Peyer's patch (tissue), 4 donors: ENCODE results near the gene ENTPD3. TPM values are rescaled to one million over a fixed set of nuclear protein-coding genes. Genes with fewer than 3 reads are reported as not detected.
"Not testable (repeated sequence)": the region's sequence is repeated elsewhere in the genome, so short reads cannot be mapped to it uniquely, and the experiment has no call there.

Experiments
- DNase-seq, 3 donors: peaks; one replicate each; pipeline ENCODE4 v3.0.0-alpha.2; 2017 to 2019
- H3K27ac ChIP-seq, 4 donors: fragments of 200-600 bp; sonication (generic); one replicate each; pipeline ENCODE4 v1.5.1; 2016 to 2019
- H3K27me3 ChIP-seq, 2 donors: fragments of 200-600 bp; sonication (generic); one replicate each; pipeline ENCODE4 v1.5.1; 2019
- H3K36me3 ChIP-seq, 3 donors: fragments of 200-600 bp; sonication (generic); one replicate each; pipeline ENCODE4 v1.5.1; 2016 to 2019
- H3K4me1 ChIP-seq, 4 donors: fragments of 200-600 bp; sonication (generic); one replicate each; pipeline ENCODE4 v1.5.1; 2016 to 2019
- H3K4me3 ChIP-seq, 4 donors: fragments of 200-600 bp; sonication (generic); 1 replicate in 3 of 4; 2 replicates in 1 of 4; pipeline ENCODE4 v1.5.1; 2016 to 2019; ENCODE audit warnings: mild to moderate bottlenecking in 1 of 4
- H3K9me3 ChIP-seq, 4 donors: fragments of 200-600 bp; sonication (generic); one replicate each; pipeline ENCODE4 v1.5.1; 2016 to 2019; ENCODE audit warnings: mild to moderate bottlenecking in 1 of 4
- POLR2A ChIP-seq, 2 donors: fragments of 450-650 bp; IDR thresholded peaks; one replicate each; pipeline ENCODE4 v1.5.1; 2017; ENCODE audit warnings: antibody characterized with exemption in 2 of 2, mild to moderate bottlenecking in 2 of 2, moderate library complexity in 2 of 2
- total RNA-seq, 4 donors: library from RNA; depleted of rRNA; stranded (reverse); fragments of >200 nt; gene quantifications; one replicate each; pipeline ENCODE4 v1.1.0, GENCODE V29; 2016
- TF ChIP-seq, protein P1 (sequence below), 6 experiments: fragments of 450-650 bp in 4 of 6; fragments of 200-600 bp in 2 of 6; sonication (generic) in 1 of 6; IDR thresholded peaks; one replicate each; pipeline ENCODE4 v1.5.1; 2017 to 2019; ENCODE audit warnings: antibody characterized with exemption in 6 of 6, mild to moderate bottlenecking in 3 of 6, moderate library complexity in 1 of 6

The ENTPD3 gene
- total RNA-seq, 4 donors from 2014 or later, result 0.53 to 1.2 (median 0.67) TPM; not detected in 1

DNA sequence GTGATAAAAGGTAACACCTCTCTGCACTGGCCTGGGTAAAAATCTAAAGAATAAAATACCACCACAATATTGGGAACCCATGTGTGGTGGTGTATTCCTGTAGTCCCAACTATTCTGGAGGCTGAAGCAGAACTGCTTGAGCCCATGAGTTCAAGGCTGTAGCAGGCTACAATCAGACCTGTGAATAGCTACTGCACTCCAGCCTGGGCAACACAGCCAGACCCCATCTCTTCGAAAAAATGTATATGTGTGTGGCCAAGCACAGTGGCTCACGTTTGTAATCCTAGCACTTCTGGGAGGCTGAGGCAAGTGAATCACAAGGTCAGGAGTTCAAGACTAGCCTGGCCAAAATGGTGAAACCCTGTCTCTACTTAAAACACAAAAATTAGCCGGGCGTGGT is 68.3 kb downstream of the ENTPD3 start:
- Histone ChIP-seq H3K36me3 (peaks cover 0 to 22% (median 0%) of the 10 kb centered on the region in 3 donors), H3K27me3 (no peaks in the 10 kb centered on the region), H3K4me1 (peaks cover 3 to 25% (median 11%) of the 10 kb centered on the region in 4 donors), H3K9me3 (no peaks in the 10 kb centered on the region), H3K27ac (no peak overlapping the region), H3K4me3 (no peak overlapping the region)
- TF ChIP-seq, protein P1, sequence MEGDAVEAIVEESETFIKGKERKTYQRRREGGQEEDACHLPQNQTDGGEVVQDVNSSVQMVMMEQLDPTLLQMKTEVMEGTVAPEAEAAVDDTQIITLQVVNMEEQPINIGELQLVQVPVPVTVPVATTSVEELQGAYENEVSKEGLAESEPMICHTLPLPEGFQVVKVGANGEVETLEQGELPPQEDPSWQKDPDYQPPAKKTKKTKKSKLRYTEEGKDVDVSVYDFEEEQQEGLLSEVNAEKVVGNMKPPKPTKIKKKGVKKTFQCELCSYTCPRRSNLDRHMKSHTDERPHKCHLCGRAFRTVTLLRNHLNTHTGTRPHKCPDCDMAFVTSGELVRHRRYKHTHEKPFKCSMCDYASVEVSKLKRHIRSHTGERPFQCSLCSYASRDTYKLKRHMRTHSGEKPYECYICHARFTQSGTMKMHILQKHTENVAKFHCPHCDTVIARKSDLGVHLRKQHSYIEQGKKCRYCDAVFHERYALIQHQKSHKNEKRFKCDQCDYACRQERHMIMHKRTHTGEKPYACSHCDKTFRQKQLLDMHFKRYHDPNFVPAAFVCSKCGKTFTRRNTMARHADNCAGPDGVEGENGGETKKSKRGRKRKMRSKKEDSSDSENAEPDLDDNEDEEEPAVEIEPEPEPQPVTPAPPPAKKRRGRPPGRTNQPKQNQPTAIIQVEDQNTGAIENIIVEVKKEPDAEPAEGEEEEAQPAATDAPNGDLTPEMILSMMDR (IDR thresholded peaks at IDR 0.05), result no peak
- TF ChIP-seq POLR2A (IDR thresholded peaks at IDR 0.05), result no peak
- no peak for DNase-seq

DNA sequence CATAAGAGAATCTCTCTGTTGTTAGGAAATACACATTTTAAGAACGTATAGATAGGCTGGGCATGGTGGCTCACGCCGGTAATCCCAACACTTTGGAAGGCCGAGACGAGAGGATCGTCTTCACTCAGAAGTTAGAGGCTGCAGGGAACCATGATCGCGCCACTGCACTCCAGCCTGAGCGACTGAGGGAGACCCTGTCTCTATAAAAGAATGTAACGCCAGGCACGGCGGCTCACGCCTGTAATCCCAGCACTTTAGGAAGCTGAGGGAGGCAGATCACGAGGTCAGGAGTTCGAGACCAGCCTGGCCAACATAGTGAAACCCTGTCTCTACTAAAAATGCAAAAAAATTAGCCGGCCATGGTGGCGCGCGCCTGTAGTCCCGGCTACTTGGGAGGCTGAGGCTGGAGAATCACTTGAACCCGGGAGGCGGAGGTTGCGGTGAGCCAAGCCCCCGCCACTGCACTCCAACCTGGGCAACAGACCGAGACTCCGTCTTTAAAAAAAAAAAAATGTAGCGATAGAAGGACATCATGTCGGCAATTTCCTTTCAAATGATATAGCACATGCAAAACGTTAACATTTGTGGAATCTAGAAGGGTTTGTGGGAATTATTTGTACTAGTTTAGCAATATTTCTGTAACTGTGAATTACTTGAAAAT is 69.4 kb downstream of the ENTPD3 start:
- H3K27ac ChIP-seq, result peak overlapping the region; percentile 87 to 92 (median 89)
- H3K4me1 ChIP-seq, result peaks cover 3 to 25% (median 11%) of the 10 kb centered on the region in 4 donors

DNA sequence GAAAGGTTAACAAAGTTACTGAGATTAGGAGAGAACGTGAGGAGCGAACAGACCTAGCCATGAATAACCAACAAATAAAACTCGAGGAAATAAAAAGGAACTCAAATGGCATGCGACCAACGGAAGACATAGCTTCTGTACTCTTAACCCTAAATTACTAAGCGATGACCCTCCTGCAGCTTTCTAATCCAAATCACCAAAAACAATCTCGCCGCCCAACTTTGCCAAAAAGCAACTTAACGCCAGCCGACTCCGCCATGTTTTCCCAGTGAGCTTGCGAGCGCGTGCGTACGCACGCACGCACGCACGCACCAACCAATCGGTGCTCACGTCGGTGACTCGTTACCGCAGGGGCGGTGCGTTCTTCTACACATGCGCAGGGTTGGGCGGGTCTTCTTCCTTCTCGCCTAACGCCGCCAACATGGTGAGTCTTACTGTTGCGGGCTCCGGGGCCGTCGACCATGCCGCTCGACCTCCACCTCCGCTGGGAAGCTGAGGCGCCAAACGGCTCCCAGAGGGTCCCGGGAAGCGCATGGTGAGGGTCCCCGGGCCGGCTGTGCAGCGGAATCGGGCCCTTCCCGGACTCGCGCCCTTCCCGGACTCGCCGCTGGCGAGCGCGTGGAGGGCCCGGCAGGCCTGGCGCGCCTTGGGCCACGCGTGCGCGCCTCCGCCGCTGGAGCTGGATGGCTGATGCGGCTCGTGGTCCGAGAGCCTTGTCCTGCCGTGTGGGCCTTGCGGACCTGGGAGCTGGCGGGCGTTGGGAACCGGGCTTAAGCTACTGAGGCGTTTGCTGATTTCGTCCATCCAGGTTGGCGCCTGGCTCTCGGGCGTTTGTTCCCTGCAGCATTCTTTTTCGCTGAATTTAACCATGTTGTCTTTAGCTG is 70.2 kb downstream of the ENTPD3 start, which contains the start of gene RPL14:
TSS of gene RPL14 (plus strand) at position 400 of the 884 bp plus-strand sequence. CDS start at position 533, 133 bp downstream.
- no peaks in the 10 kb centered on the region for H3K9me3 ChIP-seq
- no peaks in the 10 kb centered on the region for H3K27me3 ChIP-seq
- peaks cover 3 to 25% (median 11%) of the 10 kb centered on the region in 4 donors for H3K4me1 ChIP-seq
- peak; percentile 83 to 93 for TF ChIP-seq POLR2A (IDR thresholded peaks at IDR 0.05)
- TF ChIP-seq, protein P1 (IDR thresholded peaks at IDR 0.05), result peak in 1 of 6 experiments; percentile 9
- DNase-seq, result peak; percentile 94 to 98 (median 96)
- peak within 1 kb of the TSS; percentile 87 to 92 (median 89) for H3K27ac ChIP-seq
- peaks cover 0 to 40% (median 3%) of the 10 kb centered on the region in 3 donors for H3K36me3 ChIP-seq
- peak within 1 kb of the TSS; percentile 85 to 97 (median 92) for H3K4me3 ChIP-seq

More for the DNA sequence above, 69.4 kb downstream of the ENTPD3 start:
- H3K9me3 ChIP-seq, result no peaks in the 10 kb centered on the region
- no peak for TF ChIP-seq POLR2A (IDR thresholded peaks at IDR 0.05)
- TF ChIP-seq, protein P1 (IDR thresholded peaks at IDR 0.05), result no peak
- H3K27me3 ChIP-seq, result no peaks in the 10 kb centered on the region
- DNase-seq, result no peak
- H3K4me3 ChIP-seq, result peak overlapping the region; percentile 85 to 97 (median 92)
- H3K36me3 ChIP-seq, result peaks cover 0 to 32% (median under 1%) of the 10 kb centered on the region in 3 donors

DNA sequence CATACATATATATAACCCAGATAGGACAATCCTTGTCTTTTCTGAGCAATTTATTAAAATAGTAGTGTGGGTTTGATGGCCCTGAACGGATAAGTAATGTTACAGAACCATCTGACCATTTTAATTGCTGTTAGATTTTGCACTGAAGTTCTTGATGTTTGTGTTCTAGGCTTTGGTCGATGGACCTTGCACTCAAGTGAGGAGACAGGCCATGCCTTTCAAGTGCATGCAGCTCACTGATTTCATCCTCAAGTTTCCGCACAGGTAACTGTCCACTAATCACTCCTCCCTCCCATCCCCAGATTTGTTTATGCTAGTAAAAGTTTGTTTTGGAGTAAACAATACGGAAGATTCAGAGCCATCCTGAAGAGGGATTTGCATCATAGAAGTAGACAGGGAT is 71.5 kb downstream of the ENTPD3 start:
- H3K27me3 ChIP-seq, result no peaks in the 10 kb centered on the region
- DNase-seq, result no peak
- no peaks in the 10 kb centered on the region for H3K9me3 ChIP-seq
- peaks cover 0 to 53% (median 3%) of the 10 kb centered on the region in 3 donors for H3K36me3 ChIP-seq
- peaks cover 3 to 25% (median 11%) of the 10 kb centered on the region in 4 donors for H3K4me1 ChIP-seq
- H3K4me3 ChIP-seq, result peak overlapping the region in 3 of 4 donors; percentile 85 to 97 (median 97)
- TF ChIP-seq, protein P1 (IDR thresholded peaks at IDR 0.05), result no peak
- no peak for TF ChIP-seq POLR2A (IDR thresholded peaks at IDR 0.05)
- no peak overlapping the region for H3K27ac ChIP-seq

DNA sequence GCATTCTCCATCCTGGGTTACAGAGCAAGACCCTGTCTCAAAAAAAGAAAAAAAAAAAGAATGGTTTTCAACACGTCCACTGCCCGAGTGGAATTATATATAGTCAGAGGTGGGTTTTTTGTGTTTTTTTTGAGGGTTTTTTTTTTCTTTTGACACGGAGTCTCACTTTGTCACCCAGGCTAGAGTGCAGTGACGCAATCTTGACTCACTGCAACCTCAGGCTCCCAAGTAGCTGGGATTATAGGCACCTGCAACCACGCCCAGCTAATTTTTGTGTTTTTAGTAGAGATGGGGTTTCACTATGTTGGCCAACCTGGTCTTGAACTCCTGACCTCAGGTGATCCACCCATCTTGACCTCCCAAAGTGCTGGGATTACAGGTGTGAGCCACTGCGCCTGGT is 73.5 kb downstream of the ENTPD3 start:
- H3K4me3 ChIP-seq, H3K9me3 ChIP-seq, H3K27me3 ChIP-seq, DNase-seq, H3K27ac ChIP-seq: not testable (repeated sequence)
- peaks cover 3 to 19% (median 11%) of the 10 kb centered on the region in 4 donors for H3K4me1 ChIP-seq
- peaks cover 0 to 62% (median 3%) of the 10 kb centered on the region in 3 donors for H3K36me3 ChIP-seq
